ENCODE results near the gene FBN1. TPM values are rescaled to one million over a fixed set of nuclear protein-coding genes. Genes with fewer than 3 reads are reported as not detected.

FBN1 gene
- total RNA-seq, 2 experiments from 2014 or later, result 1.1 to 1.6 TPM

DNA sequence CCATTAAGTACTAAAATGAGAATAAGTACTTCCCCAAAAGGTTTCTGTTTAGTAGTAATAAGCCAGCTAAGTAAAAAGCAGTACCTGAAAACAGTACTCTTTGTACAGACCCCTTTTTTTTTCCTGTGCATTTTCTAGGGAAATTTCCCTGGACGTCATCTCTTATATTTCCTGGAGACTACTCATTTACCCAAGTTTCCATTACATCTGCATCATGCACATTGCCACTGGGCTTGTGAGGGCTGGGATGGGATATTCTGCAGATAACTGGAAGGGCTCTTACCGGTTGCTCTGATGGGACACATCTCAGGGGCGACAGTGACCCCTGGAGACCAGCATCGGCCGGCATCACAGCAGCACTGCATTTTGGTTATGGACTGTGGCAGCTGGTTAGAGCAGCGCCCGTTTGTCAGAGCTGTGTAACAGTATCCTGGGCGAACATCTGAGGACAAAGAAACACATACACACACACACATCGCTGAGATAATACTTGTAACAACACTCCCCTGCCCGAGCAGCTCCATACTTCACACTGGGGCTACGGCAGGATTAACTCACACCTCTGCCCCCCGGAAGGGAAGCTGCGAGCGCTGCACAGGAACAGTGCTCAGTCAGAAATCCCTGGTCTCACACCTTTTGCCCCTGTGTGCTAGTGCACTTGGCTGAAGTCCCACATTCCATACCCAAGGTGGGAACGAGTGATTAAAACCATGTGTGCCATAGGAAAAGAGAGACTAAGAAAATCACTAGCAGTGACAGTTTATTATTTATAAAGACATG lies 124.9 kb downstream of the FBN1 start:
- CTCF ChIA-PET, result no interaction called here

DNA sequence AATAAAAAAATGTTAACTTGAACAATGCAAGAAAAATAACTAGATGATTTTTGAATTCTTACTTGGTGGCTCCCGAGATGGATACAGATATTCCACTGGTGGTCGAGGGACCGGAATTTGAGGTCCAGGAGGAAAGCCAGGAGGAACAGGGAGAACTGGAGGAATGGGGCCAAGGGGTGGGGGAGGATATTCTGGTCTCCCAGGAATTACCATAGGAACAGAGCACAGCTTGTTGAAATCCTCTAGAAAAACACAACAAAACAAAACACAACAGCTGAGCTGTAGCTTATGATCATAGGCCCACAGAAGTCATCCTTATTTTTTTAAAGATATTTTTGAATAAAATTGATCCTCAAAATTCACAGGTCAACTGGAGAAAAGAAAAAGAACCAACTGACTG lies 129.4 kb downstream of the FBN1 start:
- CTCF ChIA-PET, result no interaction called here
- H3K27me3 Mint-ChIP-seq, result peaks cover 6% of the 10 kb centered on the region
- no peaks in the 10 kb centered on the region for H3K36me3 Mint-ChIP-seq (ENCODE audit: low read depth)
- POLR2A ChIA-PET, result no interaction called here
- H3K4me1 Mint-ChIP-seq, result no peaks in the 10 kb centered on the region
- H3K27ac Mint-ChIP-seq, result no peak overlapping the region
- H3K4me3 Mint-ChIP-seq, result no peak overlapping the region
- no peak for DNase-seq
- no peaks in the 10 kb centered on the region for H3K9me3 Mint-ChIP-seq

More for the DNA sequence above, 124.9 kb downstream of the FBN1 start:
- H3K9me3 Mint-ChIP-seq, result no peaks in the 10 kb centered on the region
- peaks cover 3% of the 10 kb centered on the region for H3K27me3 Mint-ChIP-seq
- no peaks in the 10 kb centered on the region for H3K36me3 Mint-ChIP-seq (ENCODE audit: low read depth)
- H3K4me1 Mint-ChIP-seq, result no peaks in the 10 kb centered on the region
- POLR2A ChIA-PET, result no interaction called here
- no peak overlapping the region for H3K4me3 Mint-ChIP-seq
- DNase-seq, result no peak
- H3K27ac Mint-ChIP-seq, result no peak overlapping the region

DNA sequence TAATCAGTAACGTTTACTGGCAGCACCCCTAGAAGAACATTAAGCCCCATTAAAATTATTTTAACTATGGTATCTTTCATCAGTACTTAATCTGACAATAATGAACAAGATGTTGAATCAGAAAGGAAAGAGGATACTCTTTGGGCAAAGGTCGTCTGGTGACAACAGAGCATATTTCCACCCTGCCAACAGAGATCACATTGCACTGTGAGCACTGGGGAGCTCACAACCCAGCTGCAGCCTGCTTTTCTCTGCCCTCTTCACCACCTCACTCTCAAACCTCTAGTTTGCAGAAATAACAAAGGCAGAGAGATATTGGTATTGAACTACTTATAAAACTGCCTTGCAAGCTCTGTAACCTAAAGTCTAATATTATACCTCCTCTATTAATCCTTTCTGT lies 130.0 kb downstream of the FBN1 start:
- Mint-ChIP-seq H3K9me3 (no peaks in the 10 kb centered on the region), H3K36me3 (ENCODE audit: low read depth) (no peaks in the 10 kb centered on the region), H3K27me3 (peaks cover 6% of the 10 kb centered on the region), H3K4me3 (no peak overlapping the region), H3K4me1 (no peaks in the 10 kb centered on the region), H3K27ac (no peak overlapping the region)
- POLR2A ChIA-PET, result no interaction called here
- CTCF ChIA-PET, result no interaction called here
- no peak for DNase-seq

DNA sequence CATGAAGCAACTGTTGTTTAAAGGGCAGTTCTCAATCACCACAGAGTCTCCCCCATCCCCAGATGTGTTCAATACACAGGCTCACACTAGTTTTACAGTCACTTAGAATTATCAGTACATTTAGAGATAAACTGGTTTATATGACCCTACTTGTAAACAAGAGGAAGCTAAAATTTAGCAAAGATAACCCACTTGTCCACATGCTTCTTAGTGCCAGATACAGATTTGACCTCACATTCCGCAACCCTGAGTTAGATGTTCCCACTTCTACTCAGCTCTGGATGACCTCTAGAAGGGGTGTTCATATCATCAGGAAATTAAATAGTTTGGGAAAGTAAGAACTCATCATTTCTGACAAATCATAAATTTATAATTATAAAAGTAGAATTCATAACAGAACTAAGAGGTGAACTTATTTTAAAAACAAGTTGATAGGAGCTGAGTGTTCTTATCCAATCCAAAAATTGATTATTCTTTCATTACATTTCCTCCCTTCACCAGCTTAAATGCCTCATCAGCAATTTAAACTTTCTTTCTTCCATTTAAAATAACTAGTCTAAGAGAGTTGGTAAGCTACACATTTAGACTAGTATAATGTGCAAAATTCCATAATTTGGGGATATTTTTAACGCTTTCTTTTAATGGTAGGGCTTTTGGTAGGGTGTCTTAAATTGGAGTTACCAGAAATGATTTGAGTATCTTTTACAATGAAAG lies 131.2 kb downstream of the FBN1 start:
- Mint-ChIP-seq H3K27me3 (peaks cover 6% of the 10 kb centered on the region), H3K4me3 (no peak overlapping the region), H3K36me3 (ENCODE audit: low read depth) (no peaks in the 10 kb centered on the region), H3K4me1 (no peaks in the 10 kb centered on the region), H3K9me3 (no peaks in the 10 kb centered on the region), H3K27ac (no peak overlapping the region)
- ChIA-PET POLR2A (no interaction called here), CTCF (no interaction called here)
- no peak for DNase-seq

DNA sequence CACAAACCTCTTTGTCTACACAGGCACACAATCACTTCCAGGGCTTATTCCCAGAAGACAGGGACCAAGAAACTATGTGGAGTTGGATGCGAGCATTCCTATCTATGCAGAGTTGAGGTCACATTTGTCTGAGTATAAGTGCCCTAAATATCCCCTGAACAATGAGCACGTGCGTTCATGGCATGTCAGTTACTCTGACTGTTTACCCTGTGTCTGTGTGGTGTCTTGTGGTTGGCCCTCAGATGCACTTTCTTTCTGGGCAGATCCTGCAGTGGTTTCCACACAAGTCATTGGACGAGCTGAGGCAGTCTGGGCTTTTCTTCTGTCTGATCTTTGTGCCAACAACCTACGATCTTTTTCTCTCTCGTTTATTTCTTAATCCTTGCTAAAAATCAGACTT lies 134.5 kb downstream of the FBN1 start:
- no peak for DNase-seq
- Mint-ChIP-seq H3K9me3 (no peaks in the 10 kb centered on the region), H3K4me1 (no peaks in the 10 kb centered on the region), H3K27ac (no peak overlapping the region), H3K36me3 (ENCODE audit: low read depth) (no peaks in the 10 kb centered on the region), H3K4me3 (no peak overlapping the region), H3K27me3 (peaks cover 4% of the 10 kb centered on the region)
- ChIA-PET POLR2A (no interaction called here), CTCF (interaction anchor here (0.5 kb wide), 1 partner anchor 675 kb away, joined by 3 read pairs; no protein-coding TSS in a partner anchor)

DNA sequence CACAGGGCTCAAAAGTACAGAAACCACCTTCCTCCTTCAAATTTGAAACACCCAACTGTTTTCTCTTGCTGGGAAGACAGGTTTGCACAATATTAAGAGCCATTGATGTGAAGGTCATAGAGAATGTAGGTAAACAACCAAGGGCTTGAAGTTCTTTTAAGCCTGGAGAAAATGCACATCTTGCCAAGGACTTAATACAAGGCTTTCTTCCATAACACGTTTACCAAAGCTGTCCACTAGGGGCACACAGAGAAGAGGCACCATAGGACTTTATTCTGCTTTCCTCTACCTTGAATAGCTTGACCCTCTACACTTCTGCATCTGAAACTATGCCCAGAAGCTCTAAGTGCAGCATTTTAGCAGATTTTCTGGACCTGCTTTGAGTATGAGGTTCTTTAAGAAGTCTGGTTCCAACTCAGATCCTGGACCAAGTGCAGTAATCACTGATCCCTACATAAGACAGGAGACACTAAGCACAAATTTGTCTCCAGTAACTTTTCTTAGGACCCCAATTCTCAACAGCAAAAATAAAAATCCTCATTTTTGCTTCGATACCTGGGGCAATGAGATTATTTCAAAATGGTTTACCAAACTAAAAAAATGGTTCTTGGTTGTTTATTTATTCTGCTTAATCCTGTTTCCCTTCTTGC lies 138.0 kb downstream of the FBN1 start:
- CTCF ChIA-PET, result interaction anchor here (1.3 kb wide), 1 partner anchor 96 kb away, joined by 4 read pairs; no protein-coding TSS in a partner anchor
- Mint-ChIP-seq H3K9me3 (no peaks in the 10 kb centered on the region), H3K27me3 (peaks cover 2% of the 10 kb centered on the region), H3K36me3 (ENCODE audit: low read depth) (no peaks in the 10 kb centered on the region), H3K4me3 (no peak overlapping the region), H3K4me1 (no peaks in the 10 kb centered on the region), H3K27ac (no peak overlapping the region)
- POLR2A ChIA-PET, result no interaction called here
- peak; percentile 15 for DNase-seq

DNA sequence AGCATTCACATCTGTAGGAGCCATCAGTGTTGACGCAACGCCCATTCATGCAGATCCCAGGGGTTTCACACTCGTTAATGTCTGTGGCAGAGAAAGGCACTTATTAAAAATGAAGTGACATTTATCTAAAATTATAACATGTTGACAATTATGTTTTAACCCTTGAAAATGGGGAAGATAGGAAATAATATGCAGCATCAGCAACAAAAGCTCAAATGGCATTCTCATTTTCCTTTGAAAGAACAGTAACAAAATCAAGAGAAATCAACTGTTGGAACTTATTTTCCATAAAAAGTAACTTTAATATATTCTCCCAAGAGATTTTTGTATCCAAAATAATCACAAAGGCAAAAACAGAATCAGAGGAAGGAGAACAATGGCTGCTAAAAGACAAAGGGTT lies 140.4 kb downstream of the FBN1 start:
- Mint-ChIP-seq H3K27ac (no peak overlapping the region), H3K27me3 (peaks cover 2% of the 10 kb centered on the region), H3K4me3 (no peak overlapping the region), H3K36me3 (ENCODE audit: low read depth) (no peaks in the 10 kb centered on the region), H3K4me1 (no peaks in the 10 kb centered on the region), H3K9me3 (no peaks in the 10 kb centered on the region)
- DNase-seq, result no peak
- ChIA-PET POLR2A (no interaction called here), CTCF (no interaction called here)

DNA sequence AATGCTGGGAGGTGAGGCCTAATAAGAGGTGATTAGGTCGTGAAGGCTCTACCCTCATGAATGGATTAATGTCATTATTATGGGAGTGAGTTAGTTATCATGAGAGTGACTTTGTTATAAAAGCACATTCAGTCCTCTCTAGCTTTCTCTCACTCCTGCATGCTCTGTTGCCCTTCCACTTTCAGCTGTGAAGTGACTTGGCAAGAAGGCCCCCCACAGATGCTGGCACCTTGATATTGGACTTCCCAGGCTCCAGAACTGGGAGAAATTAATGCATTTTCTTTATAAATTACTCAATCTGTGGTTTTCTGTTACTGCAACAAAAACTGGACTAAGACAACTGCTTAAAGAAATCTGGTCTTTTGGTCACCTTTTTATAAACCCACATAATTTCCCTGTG lies 144.3 kb downstream of the FBN1 start:
- H3K27me3 Mint-ChIP-seq, result no peaks in the 10 kb centered on the region

DNA sequence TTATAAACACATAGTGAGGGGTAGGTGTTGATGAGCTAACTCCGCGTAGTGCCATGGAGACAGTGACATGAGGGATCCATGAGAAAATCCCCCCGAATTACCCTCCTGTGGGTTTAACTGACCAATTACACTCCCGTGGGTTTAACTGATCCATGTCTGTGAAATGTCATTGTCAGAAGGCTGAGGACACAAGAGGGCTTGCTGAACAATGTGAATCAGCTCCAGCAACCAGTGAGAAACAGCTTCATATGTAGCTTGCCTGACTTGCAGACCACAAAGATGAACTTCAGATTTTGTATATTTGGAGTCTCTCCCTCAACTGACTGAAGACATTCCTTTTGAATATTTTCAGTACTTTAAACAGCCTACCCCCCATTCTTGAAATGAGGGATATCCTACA lies 144.9 kb downstream of the FBN1 start:
- Mint-ChIP-seq H3K9me3 (no peaks in the 10 kb centered on the region), H3K27ac (no peak overlapping the region), H3K27me3 (no peaks in the 10 kb centered on the region), H3K4me3 (no peak overlapping the region), H3K4me1 (no peaks in the 10 kb centered on the region), H3K36me3 (ENCODE audit: low read depth) (no peaks in the 10 kb centered on the region)
- CTCF ChIA-PET, result no interaction called here
- POLR2A ChIA-PET, result no interaction called here
- no peak for DNase-seq

More for the DNA sequence above, 144.3 kb downstream of the FBN1 start:
- no peaks in the 10 kb centered on the region for H3K9me3 Mint-ChIP-seq
- no peak overlapping the region for H3K4me3 Mint-ChIP-seq
- CTCF ChIA-PET, result no interaction called here
- POLR2A ChIA-PET, result no interaction called here
- H3K27ac Mint-ChIP-seq, result no peak overlapping the region
- H3K36me3 Mint-ChIP-seq (ENCODE audit: low read depth), result no peaks in the 10 kb centered on the region
- H3K4me1 Mint-ChIP-seq, result no peaks in the 10 kb centered on the region
- no peak for DNase-seq

DNA sequence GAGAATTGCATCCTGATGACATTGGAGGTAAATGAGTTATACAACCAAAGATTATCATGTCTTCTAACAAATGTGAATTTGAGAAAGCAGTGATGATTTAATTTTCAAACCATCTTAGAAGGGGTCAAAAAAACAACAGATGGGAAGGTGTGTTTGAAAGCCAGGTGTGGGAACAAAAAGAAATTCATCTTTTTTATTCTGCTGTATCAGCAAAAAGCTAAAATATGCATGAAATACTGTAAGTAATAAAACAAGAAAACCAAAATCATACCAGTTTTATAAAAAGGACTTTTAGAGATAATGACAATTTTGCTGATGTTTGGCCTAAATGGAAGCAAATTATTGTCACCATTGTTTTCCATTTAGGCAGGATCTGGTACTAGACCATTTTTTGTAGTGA lies 145.5 kb downstream of the FBN1 start:
- no peak overlapping the region for H3K27ac Mint-ChIP-seq
- no peaks in the 10 kb centered on the region for H3K27me3 Mint-ChIP-seq
- POLR2A ChIA-PET, result no interaction called here
- CTCF ChIA-PET, result no interaction called here
- H3K4me3 Mint-ChIP-seq, result no peak overlapping the region
- H3K4me1 Mint-ChIP-seq, result no peaks in the 10 kb centered on the region
- no peak for DNase-seq
- no peaks in the 10 kb centered on the region for H3K9me3 Mint-ChIP-seq
- no peaks in the 10 kb centered on the region for H3K36me3 Mint-ChIP-seq (ENCODE audit: low read depth)

DNA sequence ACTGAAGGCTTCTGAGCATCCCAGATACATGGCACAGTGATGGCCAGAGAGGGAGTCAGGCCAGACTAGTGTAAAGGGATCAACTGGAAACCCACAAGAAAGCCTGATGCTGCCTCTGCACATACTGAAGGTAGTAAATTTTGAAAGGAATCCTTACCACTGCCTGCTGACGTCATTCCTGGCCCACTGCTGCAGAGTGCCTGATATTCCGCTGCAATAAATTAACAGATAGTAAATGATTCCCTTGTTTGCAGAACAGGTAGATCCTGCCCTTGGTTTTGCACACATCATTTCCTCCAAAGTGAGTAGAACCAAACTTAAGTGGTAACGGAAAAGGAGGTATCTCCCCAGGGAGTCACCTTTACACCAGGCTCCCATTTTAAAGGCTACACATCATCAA lies 146.7 kb downstream of the FBN1 start:
- ChIA-PET CTCF (no interaction called here), POLR2A (no interaction called here)
- H3K4me3 Mint-ChIP-seq, result no peak overlapping the region
- H3K27me3 Mint-ChIP-seq, result no peaks in the 10 kb centered on the region
- no peak for DNase-seq
- no peaks in the 10 kb centered on the region for H3K9me3 Mint-ChIP-seq
- H3K27ac Mint-ChIP-seq, result no peak overlapping the region
- no peaks in the 10 kb centered on the region for H3K4me1 Mint-ChIP-seq
- H3K36me3 Mint-ChIP-seq (ENCODE audit: low read depth), result no peaks in the 10 kb centered on the region

DNA sequence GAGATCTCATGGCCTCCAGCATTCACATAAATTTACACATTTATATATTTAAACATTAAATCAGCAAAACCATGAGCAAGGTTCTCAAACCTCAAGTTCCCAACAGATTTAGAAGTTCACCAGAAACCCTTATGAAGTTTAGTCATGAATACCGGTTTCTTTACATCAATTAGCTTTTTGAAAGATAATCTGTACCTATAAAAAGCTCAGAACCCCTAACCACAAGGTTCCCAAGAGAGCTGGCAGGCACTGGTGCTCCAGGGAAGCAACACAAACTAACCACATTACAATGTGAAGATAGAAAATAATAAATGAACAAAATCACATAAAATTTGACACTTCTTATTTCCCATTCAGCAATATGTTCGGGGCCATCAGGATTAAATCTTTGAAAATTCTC lies 150.9 kb downstream of the FBN1 start:
- H3K27ac Mint-ChIP-seq, result no peak overlapping the region
- no peak overlapping the region for H3K4me3 Mint-ChIP-seq
- no peak for DNase-seq
- ChIA-PET POLR2A (no interaction called here), CTCF (no interaction called here)
- H3K27me3 Mint-ChIP-seq, result no peaks in the 10 kb centered on the region
- no peaks in the 10 kb centered on the region for H3K4me1 Mint-ChIP-seq
- H3K9me3 Mint-ChIP-seq, result no peaks in the 10 kb centered on the region
- H3K36me3 Mint-ChIP-seq (ENCODE audit: low read depth), result no peaks in the 10 kb centered on the region

DNA sequence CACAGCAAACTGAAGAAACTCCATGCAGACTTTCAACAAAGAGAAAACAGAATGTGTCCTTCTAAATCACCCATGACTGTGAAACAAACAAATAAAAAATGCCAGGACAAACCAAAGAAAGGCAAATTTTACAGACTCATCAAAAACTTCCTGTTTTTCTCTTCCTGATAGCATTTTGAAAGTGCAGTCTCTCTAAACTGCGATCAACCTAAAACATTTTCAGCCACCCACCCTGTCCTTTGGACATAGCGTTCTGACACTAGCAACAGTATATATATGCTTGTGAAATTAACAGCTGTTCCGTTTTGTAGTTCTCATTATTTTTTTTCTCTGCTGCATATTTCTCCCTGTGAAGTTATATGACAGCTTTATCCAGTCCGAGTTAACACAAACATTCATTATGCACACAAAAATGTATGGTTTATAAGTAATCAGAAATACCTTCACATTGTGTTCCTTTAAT lies 151.7 kb downstream of the FBN1 start:
- H3K27me3 Mint-ChIP-seq, result no peaks in the 10 kb centered on the region
- CTCF ChIA-PET, result interaction anchor here (0.5 to 0.6 kb wide), 2 partner anchors 76 to 731 kb away, joined by 3 read pairs; no protein-coding TSS in a partner anchor
- no peak overlapping the region for H3K27ac Mint-ChIP-seq
- H3K4me3 Mint-ChIP-seq, result no peak overlapping the region
- no peaks in the 10 kb centered on the region for H3K36me3 Mint-ChIP-seq (ENCODE audit: low read depth)
- no peaks in the 10 kb centered on the region for H3K9me3 Mint-ChIP-seq
- POLR2A ChIA-PET, result no interaction called here
- DNase-seq, result no peak
- H3K4me1 Mint-ChIP-seq, result no peaks in the 10 kb centered on the region

Data from activated CD4-positive, alpha-beta T cell treated with anti-CD3 and anti-CD28 coated beads, Interleukin-2, amount 10 ng/mL, durations not matched to agents 7 days and 5 days (primary cell).